ENCODE data around the gene CRYGA.
"Not testable (repeated sequence)": the region's sequence is repeated elsewhere in the genome, so short reads cannot be mapped to it uniquely, and the experiment has no call there.

Gene CRYGA

DNA sequence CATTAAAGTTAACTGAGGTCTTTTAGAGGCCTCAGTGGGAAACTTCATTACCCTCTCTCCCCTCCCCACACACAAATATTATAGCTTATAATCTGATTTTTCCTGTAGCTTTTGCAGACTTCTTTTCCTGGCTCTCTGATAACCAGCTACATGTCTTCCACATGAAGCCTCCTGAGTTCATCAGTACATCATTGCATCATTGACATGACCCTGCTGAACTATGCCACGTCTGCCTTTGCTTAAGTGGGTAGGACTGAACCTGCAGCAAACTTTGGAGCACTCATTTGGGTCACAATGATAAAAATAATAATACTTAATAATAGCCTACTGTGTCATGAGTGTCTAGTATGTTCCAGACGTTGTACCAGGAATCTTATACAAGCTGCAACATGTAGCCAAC lies 7.0 kb downstream of the CRYGA start:
- DNase-seq: no peak

DNA sequence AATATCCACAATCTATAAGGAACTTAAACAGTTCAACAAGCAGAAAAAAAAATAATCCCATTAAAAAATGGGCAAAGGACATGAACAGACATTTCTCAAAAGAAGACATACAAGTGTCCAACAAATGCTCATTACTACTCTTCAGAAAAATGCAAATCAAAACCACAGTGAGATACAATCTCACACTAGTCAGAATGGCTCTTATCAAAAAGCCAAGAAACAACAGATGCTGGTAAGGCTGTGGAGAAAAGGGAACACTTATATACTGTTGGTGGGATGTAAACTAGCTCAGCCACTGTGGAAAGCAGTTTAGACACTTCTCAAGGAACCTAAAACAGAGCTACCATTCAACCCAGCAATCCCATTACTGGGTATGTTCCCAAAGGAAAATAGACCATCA lies 10.2 kb downstream of the CRYGA start:
- no peak for DNase-seq

DNA sequence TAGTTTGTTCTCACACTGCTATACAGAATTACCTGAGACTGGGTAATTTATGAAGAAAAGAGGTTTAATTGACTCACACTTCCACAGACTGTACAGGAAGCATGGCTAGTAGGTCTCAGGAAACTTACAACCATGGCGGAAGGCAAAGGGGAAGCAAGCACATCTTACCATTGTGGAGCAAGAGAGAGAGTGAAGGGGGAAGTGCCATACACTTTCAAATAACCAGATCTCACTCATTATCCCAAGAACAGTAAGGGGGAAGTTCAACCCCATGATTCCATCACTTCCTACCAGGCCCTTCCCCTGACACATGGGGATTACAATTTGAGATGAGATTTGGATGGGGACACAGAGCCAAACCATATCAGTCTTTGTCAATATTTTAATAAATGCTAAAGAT lies 12.4 kb downstream of the CRYGA start:
- no peak for DNase-seq

DNA sequence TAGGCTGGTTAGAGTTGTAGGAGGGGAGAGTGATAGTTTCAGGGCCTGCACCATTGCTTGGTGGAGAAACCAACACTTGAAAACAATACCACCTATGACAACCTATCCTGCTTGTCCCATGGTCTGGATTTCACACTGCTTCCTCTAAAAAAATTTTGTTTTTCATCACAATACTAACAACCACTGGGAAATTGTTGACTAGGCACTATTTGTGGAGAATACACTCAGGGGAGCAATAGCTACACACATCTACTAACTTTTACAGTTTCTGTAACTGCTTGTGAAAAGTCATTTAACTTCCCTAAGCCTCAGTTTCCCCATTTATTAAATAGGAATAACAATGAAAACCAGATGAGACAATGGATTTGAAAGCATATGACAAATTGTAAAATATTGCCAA lies 13.3 kb downstream of the CRYGA start:
- DNase-seq: no peak

DNA sequence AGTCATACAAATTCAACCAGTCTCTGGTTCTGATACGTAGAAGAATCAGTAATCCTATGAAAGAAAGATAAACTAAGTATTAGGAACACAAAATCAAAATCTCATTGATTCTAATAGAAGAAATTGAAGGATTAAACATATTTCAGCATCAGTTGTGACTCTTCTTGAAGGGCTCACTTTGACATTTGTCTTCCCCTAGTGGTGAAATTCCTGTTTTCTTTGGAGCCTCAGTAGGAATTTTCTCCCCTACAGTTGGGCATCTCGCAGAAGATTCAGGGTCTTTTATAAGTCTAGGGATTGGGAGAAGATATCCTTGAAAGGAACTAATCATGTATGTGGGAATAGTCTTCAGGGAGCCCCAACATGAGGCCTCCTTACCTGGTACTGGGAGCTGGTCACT lies 14.6 kb downstream of the CRYGA start:
- DNase-seq: no peak

DNA sequence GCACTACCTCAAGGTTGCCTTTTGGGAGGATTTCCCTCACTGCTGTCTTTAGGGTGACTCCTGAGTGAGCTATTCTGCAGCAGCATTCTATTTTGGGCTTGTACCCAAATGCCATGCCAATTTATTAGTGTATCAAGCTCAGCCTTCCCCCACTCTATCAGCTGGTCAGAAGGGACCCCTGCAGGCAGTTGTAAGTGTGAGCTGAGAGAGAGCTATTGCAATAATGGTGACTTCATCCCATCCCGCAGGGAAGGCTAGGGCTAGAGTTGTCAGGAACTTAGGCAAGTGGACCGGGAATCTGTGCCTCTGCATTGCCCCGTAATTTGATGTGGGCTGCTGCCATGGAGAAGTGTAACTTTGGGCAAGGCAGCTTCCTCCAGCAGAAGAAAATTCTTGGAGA lies 15.6 kb downstream of the CRYGA start:
- DNase-seq: no peak

DNA sequence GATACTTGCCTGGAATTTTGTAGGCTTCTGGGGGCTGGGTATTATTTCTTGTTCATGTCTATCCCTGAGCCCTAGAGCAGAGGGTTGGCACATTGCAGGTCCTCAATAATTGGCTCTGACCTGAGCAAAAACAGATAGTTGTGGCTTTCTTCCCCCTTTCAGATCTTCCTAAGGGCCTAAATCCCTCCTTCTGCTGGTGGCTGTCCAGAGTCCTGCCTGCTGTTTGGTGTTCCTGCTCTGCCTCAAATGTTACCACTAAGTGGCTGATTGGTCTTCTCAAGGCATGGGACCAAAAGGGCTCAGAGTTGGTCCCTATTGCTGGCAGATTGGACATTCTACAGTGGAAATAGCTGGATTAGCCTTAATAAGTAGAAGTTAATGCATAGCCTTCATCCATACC lies 16.4 kb downstream of the CRYGA start:
- no peak for DNase-seq

DNA sequence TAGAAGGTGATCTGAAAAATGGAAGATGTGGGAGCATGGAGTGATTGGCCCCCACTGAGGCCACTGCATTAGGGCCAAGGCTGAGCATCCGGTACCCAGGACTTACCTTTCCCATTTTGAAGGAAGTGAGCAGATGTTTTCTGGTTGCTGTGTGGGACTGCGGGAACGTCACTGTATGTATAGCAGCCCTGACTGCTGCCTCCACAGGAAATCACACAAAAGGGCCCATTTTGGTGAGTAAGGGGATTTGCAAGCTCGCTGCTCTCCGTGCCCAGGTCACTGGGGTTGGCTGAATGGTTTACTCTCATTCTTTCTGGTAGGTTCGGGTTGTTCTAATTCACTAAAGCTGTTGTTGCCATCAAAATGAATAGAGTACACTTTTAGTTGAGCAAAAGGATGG lies 17.4 kb downstream of the CRYGA start, which contains the start of gene CRYGB:
Gene CRYGB (minus strand): TSS at position 153 of the 400 bp plus-strand sequence. CDS start 38 bp downstream, at position 115.
- no peak for DNase-seq

DNA sequence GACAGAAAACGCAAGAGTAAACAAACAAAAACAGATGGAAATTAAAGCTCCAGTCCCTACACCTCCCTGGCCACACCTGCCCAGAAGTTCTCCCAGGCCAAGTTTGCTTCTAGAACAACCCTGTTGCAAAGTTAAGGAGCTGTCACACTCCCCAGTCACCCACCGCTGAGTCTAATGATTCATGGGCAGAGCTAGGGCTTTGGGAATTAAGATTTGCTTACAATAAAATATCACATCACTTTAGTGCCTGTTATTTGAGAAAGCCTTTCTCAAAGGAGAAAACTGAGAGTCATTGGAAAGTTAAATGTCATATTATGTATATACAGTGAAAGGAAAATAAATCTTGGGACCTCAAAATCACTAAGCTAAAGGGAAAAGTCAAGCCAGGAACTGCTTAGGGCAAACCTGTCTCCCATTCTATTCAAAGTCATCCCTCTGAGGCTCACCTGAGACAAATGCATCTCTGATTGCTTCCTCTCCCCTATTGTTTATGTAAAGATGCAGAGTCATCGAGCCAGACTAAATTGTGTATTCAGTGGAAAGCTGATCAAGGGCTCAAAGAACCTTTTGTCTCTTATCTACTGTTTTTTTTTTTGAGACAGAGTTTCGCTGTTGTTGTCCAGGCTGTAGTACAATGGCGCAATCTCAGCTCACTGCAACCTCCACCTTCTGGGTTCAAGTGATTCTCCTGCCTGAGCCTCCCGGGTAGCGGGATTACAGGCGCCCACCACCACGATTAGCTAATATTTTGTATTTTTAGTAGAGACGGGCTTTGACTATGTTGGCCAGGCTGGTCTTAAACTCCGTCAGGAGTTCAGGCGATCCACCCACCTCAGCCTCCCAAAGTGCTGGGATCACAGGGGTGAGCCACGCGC lies 20.2 kb downstream of the CRYGA start:
- no peak for DNase-seq

DNA sequence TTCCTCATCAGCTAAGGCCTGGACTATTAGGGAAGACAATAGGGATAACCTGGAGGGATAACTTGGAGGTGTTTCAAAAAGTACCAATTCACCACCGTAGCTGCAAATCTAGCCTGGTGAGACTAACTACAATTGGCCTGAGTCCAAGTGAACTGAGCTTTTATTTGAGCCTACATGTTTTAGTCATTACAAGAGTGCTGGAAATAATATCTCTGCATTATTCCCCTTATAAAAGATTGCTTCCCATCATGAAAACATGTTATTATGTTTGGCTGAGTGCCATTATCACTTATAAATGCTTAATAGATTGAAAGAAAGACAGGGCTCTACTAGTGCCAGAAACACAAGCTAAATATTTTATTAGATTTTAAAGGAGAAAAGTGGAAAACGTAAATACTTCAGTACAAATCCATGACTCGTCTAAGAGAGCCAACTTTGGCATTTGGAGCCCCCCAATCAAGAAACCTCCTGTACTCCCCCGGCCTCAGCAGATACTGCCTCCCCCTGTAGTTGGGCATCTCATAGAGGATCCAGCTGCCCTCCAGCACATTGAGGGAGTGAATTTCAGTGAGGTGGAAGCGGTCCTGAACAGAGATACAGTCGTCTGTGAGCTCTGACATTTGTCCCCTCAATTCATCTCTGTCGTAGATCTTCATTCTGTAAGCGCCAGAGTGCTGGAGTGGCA lies 21.0 kb downstream of the CRYGA start:
- no peak for DNase-seq

DNA sequence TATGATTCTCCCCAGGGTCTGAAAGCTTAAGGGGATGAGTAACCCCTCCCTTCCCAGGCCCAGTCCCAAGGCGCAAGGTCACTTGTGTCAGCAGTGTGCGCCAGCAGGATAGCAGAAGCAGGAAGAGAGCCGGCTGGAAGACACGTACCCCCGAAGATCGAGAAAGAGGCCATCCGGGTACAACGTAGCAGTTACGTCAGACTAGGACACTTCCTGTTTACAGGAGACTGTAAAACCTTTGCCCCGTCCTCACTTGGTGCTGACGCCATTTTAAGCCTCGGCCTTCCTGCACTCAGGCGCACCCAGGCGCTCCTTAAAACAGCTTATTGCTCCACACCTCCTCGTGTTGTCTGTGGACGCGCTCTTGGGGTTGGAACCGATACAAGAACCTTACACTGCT lies 23.9 kb downstream of the CRYGA start:
- DNase-seq: no peak

DNA sequence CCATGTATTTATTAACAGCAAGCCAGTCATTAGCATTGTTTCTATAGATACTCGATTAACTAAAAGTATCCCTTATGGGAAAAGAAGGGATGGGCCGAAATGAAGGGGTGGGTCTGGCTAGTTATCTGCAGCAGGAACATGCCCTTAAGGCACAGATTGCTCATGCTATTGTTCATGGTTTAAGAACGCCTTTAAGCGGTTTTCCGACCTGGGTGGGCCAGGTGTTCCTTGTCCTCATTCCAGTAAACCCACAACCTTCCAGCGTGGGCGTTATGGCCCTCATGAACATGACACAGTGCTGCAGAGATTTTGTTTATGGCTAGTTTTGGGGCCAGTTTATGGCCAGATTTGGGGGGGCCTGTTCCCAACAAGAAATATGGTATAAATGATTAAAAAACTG lies 25.1 kb downstream of the CRYGA start:
- DNase-seq: not testable (repeated sequence)

DNA sequence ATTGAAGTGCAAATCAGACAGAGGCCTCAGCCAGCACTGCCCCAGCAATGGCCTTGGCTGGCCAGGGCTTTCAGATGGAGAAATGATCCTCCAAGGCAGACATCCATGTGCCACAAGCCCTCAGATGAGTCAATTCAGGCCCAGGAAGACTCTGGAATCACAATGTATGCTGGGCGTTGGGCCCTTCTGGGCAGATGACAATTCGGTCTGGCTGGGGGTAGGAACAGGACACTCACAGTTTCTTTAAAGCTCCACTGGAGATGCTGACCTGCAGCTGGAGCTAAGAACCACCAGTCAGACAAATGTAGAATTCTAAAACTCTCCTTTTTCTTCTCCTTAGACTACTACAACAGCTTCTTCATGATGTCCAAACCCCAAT lies 26.7 kb downstream of the CRYGA start:
- no peak for DNase-seq

DNA sequence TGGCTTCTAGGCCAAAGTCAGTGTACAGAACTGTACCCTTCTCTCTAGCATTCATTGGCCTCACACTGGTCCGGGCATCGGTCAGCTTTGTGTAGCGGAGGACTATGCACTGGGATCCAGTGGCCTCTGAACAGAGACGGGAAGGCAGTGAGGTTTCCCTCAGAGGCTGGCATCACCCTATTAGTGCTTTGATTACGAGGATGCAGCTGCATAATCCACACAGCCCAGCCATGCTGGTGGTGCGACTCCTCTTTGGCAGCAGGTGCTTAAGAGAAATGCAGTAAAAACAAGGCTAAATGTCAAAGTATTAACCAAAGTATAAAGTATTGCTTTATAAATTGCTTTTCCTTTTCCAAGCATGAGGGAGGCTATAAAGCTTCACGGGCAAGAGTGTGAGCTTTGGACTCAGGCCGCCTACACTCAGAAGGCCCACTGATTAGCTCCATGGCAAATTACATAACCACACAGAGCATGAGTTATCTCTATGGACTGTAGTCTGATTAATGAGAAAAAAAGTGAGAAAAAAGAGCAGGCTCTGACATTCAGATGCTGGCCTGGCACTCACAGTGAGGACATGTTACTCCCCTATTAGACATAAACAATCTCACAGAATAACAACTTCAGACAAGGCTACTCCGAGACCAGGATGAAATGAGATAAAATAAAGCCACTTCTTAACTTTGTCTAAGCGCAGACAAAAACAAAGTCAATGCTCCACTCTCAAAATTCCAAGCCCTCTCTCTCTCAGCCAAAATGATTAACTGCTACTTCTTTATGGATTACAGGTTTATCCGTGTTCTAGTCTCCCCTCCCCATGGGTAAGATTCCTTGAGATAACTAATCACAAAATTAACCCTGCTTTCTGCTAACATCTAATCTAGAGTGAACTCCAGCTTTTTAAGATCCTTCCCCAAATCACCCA lies 27.3 kb downstream of the CRYGA start:
- no peak for DNase-seq

DNA sequence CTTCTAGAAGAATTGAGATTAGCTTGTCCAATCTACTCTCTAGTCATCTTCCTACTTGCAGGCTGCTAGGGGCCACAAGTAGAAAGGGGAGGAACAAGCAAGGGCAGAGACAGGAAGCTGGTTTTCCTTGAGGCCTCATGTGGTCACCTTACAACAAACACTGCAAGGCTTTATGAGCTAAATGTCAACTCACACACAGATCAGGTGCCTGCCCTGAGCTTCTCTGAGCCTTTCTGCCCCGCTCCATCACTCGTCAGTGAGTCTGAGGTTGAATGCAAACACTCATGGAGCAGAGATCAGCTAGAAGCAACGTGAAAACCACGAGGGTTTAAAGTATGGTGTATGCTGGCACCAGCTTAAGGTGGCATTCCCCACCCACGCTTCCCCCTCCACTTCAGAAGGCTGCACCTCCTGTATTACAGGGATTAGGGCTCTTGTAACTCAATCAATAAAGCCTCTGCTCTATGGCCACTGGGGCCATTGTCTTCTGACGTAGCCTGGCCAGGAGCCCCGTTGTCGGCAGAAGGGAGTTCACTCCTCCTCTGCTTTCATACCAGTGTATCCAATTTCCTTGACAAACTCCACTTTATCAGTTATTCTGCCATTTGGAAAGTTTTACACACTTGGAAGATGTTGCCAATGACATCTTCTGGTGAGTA lies 28.3 kb downstream of the CRYGA start:
- DNase-seq: no peak

DNA sequence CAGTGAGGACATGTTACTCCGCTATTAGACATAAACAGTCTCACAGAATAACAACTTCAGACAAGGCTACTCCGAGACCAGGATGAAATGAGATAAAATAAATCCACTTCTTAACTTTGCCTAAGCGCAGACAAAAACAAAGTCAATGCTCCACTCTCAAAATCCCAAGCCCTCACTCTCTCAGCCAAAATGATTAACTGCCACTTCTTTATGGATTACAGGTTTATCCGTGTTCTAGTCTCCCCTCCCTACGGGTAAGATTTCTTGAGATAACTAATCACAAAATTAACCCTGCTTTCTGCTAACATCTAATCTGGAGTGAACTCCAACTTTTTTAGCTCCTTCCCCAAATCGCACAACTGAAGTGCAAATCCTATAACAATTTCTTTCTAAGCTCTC lies 32.7 kb downstream of the CRYGA start:
- DNase-seq: no peak

DNA sequence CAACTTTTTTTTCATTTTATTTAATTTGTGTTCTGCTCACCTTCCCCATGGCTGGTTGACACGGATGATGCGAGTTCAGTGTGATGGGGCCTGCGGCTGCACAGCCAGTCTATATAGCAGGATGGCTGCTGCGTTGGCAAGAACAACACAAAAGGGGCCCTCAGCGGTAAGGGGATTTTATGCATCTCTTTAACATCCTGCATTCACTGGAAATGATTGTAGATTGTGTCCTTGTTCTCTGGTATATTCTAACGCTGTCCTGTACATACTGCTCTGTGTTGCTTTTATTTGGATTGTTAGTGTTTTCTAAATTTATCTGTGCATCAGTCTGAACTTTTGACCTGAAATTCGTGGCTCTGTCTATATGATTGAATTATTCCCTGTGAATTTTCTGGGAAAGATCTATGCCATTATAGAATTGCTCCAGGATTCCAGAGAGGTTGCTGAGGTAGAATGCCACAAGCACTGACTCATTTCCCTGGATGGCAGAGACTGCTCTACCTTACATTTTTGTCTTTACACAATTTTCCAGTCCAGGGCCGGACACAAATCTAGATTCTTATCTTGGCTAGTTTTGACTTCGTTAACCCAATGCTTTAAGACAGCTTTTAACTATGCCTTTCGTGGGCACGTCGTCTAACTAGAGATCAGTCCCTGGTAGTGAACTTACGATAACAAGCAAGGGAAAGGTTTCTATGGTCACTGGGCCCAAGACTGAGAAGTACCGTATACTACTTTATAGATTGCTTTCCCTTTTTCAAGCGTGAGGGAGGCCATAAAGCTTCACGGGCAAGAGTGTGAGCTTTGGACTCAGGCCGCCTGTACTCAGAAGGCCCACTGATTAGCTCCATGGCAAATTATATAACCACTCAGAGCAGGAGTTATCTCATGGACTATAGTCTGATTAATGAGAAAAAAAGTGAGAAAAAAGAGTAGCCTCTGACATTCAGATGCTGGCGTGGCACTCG lies 33.4 kb downstream of the CRYGA start, which contains the start of gene CRYGC:
Gene CRYGC (minus strand): TSS at position 85 of the 968 bp plus-strand sequence. CDS start 36 bp downstream, at position 49.
- DNase-seq: no peak

DNA sequence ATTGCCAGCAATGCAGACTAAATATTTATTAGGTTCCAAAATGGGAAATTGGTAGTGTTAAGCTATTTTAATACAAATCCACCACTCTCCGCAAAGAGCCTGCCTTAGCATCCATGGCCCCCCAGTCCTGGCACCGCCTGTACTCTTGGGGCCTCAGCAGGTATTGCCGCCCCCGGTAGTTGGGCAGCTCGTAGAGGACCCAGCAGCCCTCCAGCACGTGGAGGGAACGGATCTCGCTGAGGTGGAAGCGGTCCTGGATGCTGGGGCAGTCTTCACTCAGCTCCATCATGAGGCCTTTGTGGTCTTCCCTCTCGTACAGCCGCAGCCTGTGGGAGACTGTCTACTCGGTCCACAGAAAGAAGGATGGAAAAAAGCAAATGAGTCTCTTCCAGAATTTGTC lies 35.3 kb downstream of the CRYGA start:
- DNase-seq: no peak

DNA sequence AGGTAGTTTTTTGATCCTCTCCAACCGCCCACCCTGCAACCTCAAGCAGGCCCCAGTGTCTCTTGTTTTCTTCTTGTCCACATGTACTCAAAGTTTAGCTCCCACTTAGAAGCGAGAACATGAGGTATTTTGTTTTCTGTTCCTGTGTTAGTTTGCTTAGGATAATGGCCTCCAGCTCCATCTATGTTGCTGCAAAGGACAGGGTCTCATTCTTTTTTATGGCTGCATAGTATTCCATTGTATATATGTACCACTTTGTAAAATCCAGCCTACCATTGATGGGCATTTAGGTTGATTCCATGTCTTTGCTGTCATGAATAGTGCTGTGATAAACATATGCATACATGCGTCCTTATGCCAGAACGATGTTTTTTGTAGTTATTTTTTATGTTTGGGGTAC lies 36.3 kb downstream of the CRYGA start:
- DNase-seq: no peak

DNA sequence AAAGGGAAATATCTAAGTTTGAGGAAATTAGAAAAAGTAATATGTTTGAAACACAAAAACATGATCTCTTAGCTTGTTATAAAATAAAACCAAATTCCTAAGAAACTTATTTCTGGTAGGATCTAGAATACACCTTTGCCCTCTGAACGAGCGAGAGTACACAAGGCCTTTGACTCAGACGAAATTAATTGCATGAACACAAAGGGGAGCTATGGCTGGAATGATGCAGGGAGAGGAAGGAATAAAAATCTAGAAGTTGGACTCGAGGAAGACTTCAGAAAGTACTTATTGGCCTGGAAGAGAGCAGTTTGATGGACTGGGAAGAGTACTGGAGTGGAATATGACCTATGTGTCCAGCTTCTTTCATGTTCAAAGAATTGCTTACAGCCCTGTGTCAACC lies 38.1 kb downstream of the CRYGA start:
- no peak for DNase-seq

DNA sequence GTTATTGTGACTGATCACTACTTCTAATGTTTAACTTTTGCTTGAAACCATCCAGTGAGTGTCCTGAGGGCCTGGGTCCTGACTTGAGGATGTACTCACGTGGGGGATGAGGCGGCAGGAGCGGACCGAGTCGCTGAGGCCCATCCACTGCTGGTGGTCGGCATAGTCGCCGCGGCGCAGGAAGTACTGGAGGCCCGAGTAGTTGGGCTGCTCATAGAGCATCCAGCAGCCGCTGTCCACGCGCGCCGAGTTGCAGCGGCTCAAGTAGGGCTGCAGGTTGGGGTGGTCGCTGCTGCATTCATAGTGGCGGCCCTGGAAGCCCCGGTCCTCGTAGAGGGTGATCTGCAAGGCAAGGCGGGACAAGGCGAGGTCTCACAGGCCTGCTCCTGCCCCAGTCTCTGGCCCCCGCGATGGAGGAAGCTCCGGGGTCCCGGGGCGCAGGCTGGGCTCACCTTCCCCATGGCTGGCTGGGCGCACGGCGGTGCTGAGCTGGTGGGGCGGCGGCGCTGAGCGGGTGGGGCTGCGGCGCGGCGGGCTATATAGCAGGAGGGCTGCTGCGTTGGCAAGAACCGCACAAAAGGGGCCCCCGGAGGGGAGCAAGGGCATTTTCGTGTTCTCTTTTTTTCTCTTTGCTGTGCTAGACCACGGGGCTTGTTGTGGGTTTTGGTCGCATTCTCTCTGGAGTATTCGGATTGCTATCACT lies 39.2 kb downstream of the CRYGA start, which contains the start of gene CRYGD:
Gene CRYGD (minus strand): TSS at position 512 of the 703 bp plus-strand sequence. CDS start 51 bp downstream, at position 461.
- DNase-seq: not testable (repeated sequence)
